ENCODE results near the gene WDR37.

- no peak for TF ChIP-seq CTCF (IDR thresholded peaks at IDR 0.05)
- no peak for TF ChIP-seq POLR2A (IDR thresholded peaks at IDR 0.05)
These were observed 16.1 kb upstream of the WDR37 start for GRCh38 chr10:1040133-1040532.

Data from lower leg skin (tissue), 3 donors.